Measurements from ENCODE around the gene KCNMB4.
A peak's percentile ranks its signal among the peaks of the same experiment; 100 is the strongest.

Gene KCNMB4

DNA sequence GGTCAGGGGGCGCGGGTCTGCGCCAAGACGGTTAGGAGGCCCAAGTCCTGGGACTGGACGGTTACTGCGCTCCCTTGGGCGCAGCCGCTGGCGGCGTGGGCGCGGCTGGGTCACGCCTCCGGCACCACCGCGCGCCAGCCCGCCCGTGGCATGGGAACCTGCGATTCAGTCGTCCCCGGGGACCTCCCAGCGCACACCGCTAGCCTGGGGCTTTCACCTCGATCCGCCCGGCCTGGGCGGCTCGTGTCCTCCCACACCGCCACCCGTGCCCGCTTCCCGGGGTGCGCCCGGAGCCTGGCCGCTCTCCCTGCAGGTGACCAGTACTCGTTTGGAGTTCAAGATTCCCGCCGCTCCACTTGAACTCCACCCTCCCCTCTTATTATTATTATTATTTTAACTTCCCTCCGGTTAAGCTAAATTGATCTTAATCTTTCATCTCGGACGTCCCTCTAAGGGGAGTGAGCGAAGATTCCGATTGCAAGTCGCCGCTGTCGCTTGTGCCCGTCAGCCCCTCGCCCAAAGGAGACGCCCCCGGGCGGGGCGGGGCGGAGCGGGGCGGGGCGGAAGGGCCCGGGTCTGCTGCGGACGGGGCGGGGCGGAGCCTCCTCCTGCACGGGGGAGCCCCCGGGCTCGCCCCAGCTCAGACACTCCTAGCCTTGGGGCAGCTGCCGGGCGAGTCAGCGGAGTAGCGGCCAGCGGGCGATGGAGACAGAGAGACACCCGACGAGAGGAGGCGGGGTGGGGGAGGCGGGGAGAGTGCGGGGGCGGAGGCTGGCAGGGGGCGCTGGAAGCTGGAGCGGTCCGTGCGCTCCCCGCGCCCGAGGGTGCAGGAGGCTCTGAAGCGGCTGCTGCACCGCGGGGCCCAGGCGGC, at the start of gene KCNMB4:
Gene KCNMB4, plus strand, starts transcription at position 643 of the 871 bp plus-strand sequence. CDS start 445 bp downstream, outside the sequence.
- DNase-seq, result peak; percentile 35 to 40

- DNase-seq, result peak; percentile 38 to 55
Measured at GRCh38 chr12:70317781-70318180, 48.3 kb upstream of the KCNMB4 start.

GRCh38 chr12:70319605-70320004, 46.5 kb upstream of the KCNMB4 start:
- no peak for DNase-seq

- DNase-seq, result no peak
Measured at GRCh38 chr12:70321191-70321590, 44.9 kb upstream of the KCNMB4 start.

DNA sequence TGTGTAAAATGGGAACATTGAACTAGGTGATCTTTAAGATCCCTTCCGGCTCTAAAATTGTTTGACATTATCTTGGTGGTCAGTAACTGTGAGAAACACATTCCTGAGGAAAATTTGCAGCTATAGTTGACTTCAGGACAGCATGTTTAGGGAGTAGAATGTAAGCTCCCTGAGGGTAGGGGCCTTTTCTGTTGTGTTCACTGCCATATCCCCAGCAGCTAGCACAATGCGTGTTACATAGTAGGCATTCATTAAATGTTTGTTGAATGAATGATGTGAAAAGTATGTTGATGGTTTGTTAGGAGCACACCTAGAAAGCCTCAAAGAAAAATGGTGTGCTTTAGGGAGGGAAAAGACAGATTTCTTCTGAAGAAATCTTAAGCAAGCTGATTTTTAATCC, 38.5 kb upstream of the KCNMB4 start:
- DNase-seq, result no peak

DNA sequence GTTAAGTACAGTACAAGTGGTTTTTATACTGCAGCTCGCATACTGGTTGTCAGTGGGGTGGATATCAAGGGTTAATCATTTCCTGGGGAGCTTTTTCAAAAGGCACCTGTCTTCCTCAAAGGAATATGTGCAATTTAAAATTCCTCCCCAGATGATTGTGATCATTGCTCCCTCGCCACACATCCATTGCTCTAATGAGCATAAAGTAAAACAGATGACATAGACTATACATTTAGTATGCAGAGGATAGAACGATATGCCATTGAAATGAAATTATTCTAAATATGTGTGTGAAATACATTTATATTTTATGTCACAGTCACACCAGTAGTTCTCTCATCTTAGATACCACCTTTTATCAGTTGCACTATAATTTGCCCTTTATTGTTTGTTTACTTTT, 36.4 kb upstream of the KCNMB4 start:
- no peak for DNase-seq

DNA sequence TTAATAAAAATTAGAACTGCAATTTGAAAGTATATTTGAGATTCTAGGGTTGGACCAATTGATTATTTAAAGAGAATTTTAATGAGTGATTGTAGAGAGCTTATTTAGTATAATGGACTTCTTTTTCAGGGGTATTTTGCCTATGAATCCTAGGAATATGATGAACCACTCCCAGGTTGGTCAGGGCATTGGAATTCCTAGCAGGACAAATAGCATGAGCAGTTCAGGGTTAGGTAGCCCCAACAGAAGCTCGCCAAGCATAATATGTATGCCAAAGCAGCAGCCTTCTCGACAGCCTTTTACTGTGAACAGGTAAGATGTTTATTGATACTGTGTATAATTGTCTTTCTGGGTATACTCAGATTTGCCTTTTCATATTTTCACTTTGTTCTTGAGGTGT, 35.9 kb upstream of the KCNMB4 start:
- no peak for DNase-seq

- no peak for DNase-seq
Measured at GRCh38 chr12:70332236-70332635, 33.9 kb upstream of the KCNMB4 start.

- DNase-seq, result no peak
Measured at GRCh38 chr12:70334742-70335141, 31.3 kb upstream of the KCNMB4 start.

- no peak for DNase-seq
Measured at GRCh38 chr12:70338531-70338930, 27.6 kb upstream of the KCNMB4 start.

DNA sequence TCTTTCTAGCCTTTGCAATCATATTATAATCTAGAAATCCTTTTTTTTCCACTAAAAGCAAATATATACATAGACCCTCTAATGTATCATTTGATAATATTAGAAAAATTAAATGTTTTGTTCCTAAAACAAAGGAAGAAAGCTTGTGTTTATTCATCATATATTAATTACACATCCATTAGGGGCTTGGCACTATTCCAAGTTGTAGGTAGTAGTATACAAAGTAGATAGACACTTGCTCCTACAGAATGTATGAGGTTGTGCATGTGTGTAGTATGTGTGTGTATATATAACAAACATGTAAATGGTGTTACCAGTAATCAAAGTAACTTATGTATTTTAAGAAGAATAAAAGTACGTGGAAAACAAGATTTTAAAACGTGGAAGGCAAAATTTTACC, 15.0 kb upstream of the KCNMB4 start:
- DNase-seq, result no peak

- DNase-seq, result peak; percentile 37 to 54
Measured at GRCh38 chr12:70353780-70354660, 12.1 kb upstream of the KCNMB4 start.

DNA sequence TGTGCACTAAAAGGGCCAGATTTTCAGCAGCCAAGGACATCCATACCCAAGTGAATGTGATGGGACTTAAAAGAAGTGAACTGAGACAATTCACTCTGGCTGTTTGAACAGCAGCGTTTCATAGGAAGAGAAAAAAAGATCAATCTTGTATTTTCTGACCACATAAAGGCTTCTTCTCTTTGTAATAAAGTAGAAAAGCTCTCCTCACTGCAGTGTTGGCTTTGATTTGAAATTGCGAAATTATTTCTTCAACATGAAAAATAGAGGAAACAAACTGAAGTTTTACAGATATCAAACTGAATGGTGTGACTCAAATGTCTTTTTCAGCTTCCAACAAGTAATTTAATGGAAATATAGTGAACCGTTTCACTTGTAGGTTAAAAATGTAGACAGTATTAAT, 11.3 kb upstream of the KCNMB4 start:
- no peak for DNase-seq

DNA sequence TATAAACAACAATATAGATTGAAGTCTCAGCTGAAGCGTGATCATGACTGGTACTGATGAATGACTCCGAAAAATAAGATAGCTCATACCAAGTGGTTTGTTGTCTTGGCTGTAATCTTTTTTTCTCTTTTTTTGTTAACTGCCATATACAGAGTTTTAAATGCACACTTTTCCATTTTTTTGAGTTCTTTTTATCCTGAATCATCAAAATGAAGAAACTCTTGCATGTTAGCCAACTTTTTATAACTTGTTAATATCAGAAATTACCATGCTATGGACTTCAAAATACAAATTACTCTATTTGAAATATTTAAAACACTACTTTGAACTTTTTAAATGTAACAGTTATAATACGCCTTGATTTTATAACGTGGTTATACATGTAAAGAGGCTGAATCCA, 10.1 kb upstream of the KCNMB4 start:
- DNase-seq, result no peak

- no peak for DNase-seq
Measured at GRCh38 chr12:70359458-70360197, 6.5 kb upstream of the KCNMB4 start.

- DNase-seq, result no peak
Measured at GRCh38 chr12:70360218-70360617, 5.9 kb upstream of the KCNMB4 start.

DNA sequence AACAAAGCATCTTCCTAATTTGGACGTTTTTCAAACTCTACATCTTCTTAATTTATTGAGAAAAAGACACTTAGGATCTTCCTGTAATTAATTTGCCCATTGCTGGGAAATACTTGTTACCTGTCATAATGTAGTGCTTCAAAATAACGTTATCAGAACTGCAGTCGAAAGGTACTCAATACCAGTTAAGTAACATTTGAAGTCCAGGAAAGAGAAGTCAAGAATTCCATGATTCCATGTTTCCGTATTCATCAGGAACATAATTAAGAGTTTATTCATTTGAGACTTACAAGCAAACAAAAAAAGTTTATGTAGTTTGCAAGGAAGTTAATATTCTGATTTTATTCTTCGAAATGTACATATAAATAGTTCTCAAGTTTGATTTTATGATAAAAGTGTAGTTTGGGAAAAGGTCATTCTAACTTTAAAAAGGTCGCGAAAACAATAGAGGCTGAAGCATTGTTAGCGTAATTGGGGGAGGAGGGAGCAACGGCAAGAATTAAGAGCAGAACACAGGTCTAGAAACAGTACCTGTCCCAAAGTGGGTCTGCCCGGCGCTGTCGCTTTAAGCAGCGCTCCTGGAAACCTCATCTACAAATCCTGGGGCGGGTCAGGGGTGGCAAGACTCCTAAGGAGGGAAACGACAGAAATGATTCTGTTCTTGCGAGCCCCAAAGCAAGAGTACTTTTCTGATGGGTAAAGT, 1.2 kb upstream of the KCNMB4 start:
- DNase-seq, result no peak

- DNase-seq, result no peak
Measured at GRCh38 chr12:70365398-70365647, 767 bp upstream of the KCNMB4 start.

DNA sequence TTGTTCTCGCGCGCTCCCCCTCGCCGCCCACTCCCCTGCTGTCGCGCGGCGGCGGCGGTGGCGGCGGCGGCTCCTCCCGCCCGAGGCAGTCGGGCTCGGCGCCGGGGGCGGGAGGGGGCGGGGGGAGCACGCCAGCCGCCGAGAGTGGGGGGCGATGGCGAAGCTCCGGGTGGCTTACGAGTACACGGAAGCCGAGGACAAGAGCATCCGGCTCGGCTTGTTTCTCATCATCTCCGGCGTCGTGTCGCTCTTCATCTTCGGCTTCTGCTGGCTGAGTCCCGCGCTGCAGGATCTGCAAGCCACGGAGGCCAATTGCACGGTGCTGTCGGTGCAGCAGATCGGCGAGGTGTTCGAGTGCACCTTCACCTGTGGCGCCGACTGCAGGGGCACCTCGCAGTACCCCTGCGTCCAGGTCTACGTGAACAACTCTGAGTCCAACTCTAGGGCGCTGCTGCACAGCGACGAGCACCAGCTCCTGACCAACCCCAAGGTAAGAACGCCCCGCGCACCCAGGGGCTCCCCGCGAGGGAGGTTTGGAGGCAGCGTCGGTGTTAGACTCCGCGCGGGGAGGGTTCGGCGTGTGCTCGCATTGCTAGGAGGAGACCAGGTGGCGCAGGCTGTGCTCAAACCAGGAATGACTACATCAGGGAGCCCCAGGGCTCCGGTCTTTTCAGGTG, 629 bp downstream of the KCNMB4 start:
- DNase-seq, result peak; percentile 15 to 38

DNA sequence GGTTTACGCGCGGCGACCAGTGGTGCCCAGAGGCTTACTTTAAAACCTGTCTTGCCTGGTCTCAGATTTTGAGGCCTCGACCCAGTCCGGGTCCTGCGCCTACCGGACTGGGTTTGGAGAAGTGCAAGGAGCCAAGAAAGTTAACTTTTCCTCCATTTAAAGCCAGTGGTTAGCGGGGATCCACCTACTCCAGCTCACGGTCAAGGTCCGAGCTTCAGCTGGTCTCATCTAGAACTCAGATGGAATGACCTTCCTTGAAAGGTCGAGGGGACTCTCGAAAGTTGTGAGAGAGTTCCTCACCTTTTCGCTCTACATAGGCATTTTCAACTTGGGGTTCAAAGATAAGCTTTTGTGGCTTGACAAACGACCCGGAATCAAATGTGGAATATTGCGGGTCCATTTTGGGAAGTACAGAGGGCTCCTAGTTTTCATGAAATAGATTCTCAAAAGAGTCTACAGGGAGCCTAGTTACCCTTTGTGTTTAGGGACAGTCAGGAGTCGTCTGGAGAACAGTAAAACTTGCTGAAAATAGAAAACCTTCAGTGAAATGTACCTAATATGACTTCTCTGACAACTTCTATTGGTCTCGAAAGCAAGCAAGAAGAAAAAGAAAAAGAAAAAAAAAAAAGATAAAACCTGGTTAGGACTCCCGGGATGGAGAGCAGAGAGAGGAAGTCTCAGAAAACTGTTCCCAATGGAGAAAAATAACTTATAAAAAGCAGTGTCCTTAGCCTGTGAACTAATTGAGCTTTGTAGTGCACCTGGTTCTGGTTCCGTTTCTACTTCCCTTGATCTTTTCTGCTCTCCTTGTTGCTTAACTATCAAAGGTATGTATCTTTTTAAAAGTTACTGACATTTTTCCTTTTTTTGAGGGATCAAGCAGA, 1.4 kb downstream of the KCNMB4 start:
- no peak for DNase-seq

GRCh38 chr12:70372881-70373280, 6.8 kb downstream of the KCNMB4 start:
- DNase-seq, result no peak
